CD4-positive, alpha-beta T cell treated with Interleukin-15 for 1 hour (primary cell): ENCODE measurements around the gene RNFT1.

Source experiments
- DNase-seq: peaks from one replicate; pipeline ENCODE4 v3.0.0-alpha.2; 2020

RNFT1 gene

DNA sequence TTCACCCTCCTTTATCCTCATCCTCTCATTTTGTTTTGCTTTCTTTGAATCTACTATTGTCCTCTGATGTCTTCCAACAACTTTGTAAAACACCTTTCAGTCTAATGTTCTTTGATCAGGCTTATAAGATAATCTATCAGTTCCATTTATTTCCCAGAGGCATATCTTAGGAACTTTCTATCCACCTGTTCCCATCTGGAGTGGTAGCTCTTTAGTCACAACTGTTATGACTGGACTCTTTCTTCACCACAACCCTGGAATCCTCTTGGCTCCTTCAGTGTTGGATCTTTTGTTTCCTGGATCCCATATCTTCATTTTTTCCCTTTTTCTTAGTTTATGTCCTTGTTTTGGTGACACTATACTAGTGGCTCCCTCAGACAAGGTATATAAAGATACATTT is 48.1 kb downstream of the RNFT1 start:
- DNase-seq = no peak

DNA sequence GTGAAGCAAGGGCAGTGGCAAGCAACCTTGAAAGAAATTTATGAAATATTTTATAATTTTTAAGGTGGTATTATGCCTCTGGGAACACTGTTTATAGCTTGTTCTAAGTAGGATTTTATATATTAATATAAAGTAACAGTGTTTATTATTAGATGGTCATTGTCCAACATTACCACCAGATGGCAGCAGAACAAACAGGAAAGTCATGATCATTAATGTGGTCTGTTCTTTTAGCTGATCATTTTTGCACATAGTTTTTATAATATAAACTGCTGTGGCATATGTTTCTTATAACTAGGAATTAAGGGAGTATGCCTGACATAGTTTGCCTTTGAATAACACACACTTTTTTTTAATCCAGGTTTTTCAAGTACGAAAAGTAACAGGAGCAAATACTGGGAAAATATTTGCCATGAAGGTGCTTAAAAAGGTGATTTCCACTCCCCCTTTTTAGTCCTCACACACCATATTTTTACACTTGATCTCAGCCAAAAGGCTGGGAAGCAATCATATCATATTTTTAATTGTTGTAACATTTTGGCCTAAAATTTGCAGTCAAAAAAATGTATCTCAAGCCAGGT is 50.2 kb downstream of the RNFT1 start:
- DNase-seq = no peak

DNA sequence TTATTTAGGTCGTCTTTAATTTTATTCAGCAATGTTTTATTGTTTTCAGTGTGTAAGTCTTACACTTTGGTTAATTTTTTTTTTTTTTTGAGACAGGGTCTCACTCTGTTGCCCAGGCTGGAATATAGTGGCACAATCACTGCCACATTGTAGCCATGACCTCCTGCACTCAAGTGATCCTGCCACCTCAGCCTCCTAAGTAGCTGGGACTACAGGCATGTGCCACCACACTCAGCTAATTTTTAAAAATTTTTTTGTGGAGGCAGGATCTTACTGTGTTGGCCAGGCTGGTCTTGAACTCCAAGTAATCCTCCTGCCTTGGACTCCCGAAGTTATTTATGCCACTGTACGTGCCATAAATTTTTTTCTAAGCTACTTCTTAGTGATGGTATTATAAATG is 57.1 kb downstream of the RNFT1 start:
- DNase-seq = no peak

DNA sequence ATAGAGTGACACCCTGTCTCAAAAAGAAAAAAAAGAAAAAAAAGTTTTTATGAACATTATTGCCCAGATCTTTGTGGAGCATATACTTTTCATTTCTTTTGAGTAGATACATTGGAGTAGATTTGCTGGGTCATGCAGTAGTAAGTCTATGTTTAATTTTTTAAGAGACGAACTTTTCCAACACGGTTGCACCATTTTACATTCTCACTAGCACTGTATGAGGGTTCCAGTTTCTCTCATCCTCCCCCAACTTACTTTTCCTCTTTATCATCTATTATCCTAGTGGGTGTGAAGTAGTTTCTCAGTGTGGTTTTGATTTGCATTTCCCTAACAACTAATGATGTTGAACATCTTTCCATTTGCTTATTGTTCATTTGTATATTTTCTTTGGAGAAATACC is 61.1 kb downstream of the RNFT1 start:
- no peak for DNase-seq
